GM23338 (cell line): Measurements from ENCODE around the gene ZSCAN30. TPM values are rescaled to one million over a fixed set of nuclear protein-coding genes. Genes with fewer than 3 reads are reported as not detected.

Experiments used
- ATAC-seq: fragments of 200-7000 bp; cut with Tn5 transposase; 3 replicates; pipeline ENCODE4 v1.9.1; 2020
- DNase-seq: peaks from one replicate; pipeline ENCODE4 v3.0.0-alpha.2; 2015; ENCODE audit warnings: low spot score
- H2AFZ ChIP-seq: fragments of 200-600 bp; sonication (generic); 2 replicates; pipeline ENCODE4 v1.8.0; 2016; ENCODE audit warnings: antibody characterized with exemption, mild to moderate bottlenecking, moderate library complexity
- H3F3A ChIP-seq: fragments of 200-600 bp; sonication (generic); replicated peaks from 2 replicates; pipeline ENCODE4 v1.8.0; 2017; ENCODE audit warnings: antibody characterized with exemption, mixed run types, low read depth
- H3K27ac ChIP-seq: fragments of 200-600 bp; sonication (generic); 2 replicates; pipeline ENCODE4 v1.6.1; 2016; ENCODE audit warnings: low read depth
- H3K27me3 ChIP-seq: fragments of 200-600 bp; sonication (generic); 2 replicates; pipeline ENCODE4 v1.8.0; 2016; ENCODE audit warnings: mild to moderate bottlenecking, mixed run types, moderate library complexity; ENCODE audit not compliant: insufficient read depth
- H3K36me3 ChIP-seq: fragments of 200-600 bp; sonication (generic); 2 replicates; pipeline ENCODE4 v1.8.0; 2016; ENCODE audit warnings: mild to moderate bottlenecking; ENCODE audit not compliant: insufficient read depth
- H3K4me1 ChIP-seq: fragments of 200-600 bp; sonication (generic); 2 replicates; pipeline ENCODE4 v1.8.0; 2016; ENCODE audit warnings: mild to moderate bottlenecking, moderate library complexity; ENCODE audit not compliant: insufficient read depth
- H3K4me2 ChIP-seq: fragments of 200-600 bp; sonication (generic); 2 replicates; pipeline ENCODE4 v1.7.1; 2017; ENCODE audit warnings: mixed run types
- H3K4me3 ChIP-seq: fragments of 200-600 bp; sonication (generic); 2 replicates; pipeline ENCODE4 v1.6.1; 2016; ENCODE audit warnings: mixed run types
- H3K79me2 ChIP-seq: fragments of 200-600 bp; sonication (generic); replicated peaks from 2 replicates; pipeline ENCODE4 v1.8.0; 2017; ENCODE audit warnings: mild to moderate bottlenecking; ENCODE audit not compliant: insufficient read depth
- H3K9me2 ChIP-seq: fragments of 200-600 bp; sonication (generic); 2 replicates; pipeline ENCODE4 v1.8.0; 2017; ENCODE audit not compliant: insufficient read depth
- H4K20me1 ChIP-seq: fragments of 200-600 bp; sonication (generic); replicated peaks from 2 replicates; pipeline ENCODE4 v1.8.0; 2017; ENCODE audit warnings: mild to moderate bottlenecking; ENCODE audit not compliant: insufficient read depth
- H3K27ac Mint-ChIP-seq: 2 replicates; pipeline ENCODE4 v1.8.0; 2020; ENCODE audit warnings: inconsistent platforms, mild to moderate bottlenecking, moderate library complexity, mixed read lengths
- H3K27me3 Mint-ChIP-seq: 3 replicates; pipeline ENCODE4 v1.8.0; 2022; ENCODE audit warnings: low read depth, mild to moderate bottlenecking, moderate library complexity, mixed read lengths, inconsistent platforms; ENCODE audit not compliant: insufficient read depth, poor library complexity
- H3K36me3 Mint-ChIP-seq: 3 replicates; pipeline ENCODE4 v1.8.0; 2021; ENCODE audit warnings: low read depth, mild to moderate bottlenecking, inconsistent platforms, moderate library complexity, mixed read lengths
- H3K4me1 Mint-ChIP-seq: 3 replicates; pipeline ENCODE4 v1.8.0; 2020; ENCODE audit warnings: mild to moderate bottlenecking, inconsistent platforms, mixed read lengths
- H3K4me3 Mint-ChIP-seq: 3 replicates; pipeline ENCODE4 v1.8.0; 2021; ENCODE audit warnings: moderate library complexity, mild to moderate bottlenecking, inconsistent platforms, mixed read lengths
- H3K9me3 Mint-ChIP-seq: 3 replicates; pipeline ENCODE4 v1.8.0; 2020; ENCODE audit warnings: moderate library complexity, mild to moderate bottlenecking, inconsistent platforms, mixed read lengths
- CREB1 ChIP-seq: fragments of 250-450 bp; sonication (Bioruptor Pico); IDR thresholded peaks from 2 replicates; pipeline ENCODE4 v1.5.0; 2020; ENCODE audit warnings: low read depth, mild to moderate bottlenecking, moderate library complexity
- EZH2 ChIP-seq: fragments of 200-600 bp; sonication (generic); IDR thresholded peaks from one replicate; pipeline ENCODE4 v1.8.0; 2017; ENCODE audit warnings: antibody characterized with exemption, mild to moderate bottlenecking, low read depth; ENCODE audit not compliant: unreplicated experiment
- EZH2phosphoT487 ChIP-seq: fragments of 200-600 bp; sonication (generic); IDR thresholded peaks from one replicate; pipeline ENCODE4 v1.8.1; 2018; ENCODE audit warnings: antibody characterized with exemption; ENCODE audit not compliant: unreplicated experiment
- JUNB ChIP-seq: IDR thresholded peaks from one replicate; pipeline ENCODE4 v1.6.1; 2016; ENCODE audit warnings: antibody characterized with exemption; ENCODE audit not compliant: unreplicated experiment
- NANOG ChIP-seq: IDR thresholded peaks from 2 replicates; pipeline ENCODE4 v1.6.1; 2016; ENCODE audit warnings: antibody characterized with exemption, borderline replicate concordance
- POLR2AphosphoS5 ChIP-seq: IDR thresholded peaks from 2 replicates; pipeline ENCODE4 v1.6.1; 2016; ENCODE audit warnings: antibody characterized with exemption, low read depth
- STAT1 ChIP-seq: IDR thresholded peaks from one replicate; pipeline ENCODE4 v1.6.1; 2016; ENCODE audit warnings: antibody characterized with exemption; ENCODE audit not compliant: unreplicated experiment
- polyA plus RNA-seq: library from polyadenylated mRNA; unstranded; fragments of >200 nt; fragmentation: Nextera tagmentation; extraction: Ambion mirVana; gene quantifications from 2 replicates; pipeline ENCODE4 v1.2.1, GENCODE V29; 2016
- total RNA-seq: library from RNA; depleted of rRNA; stranded (reverse); fragments of >200 nt; shearing (Covaris generic); gene quantifications from 2 replicates; pipeline ENCODE4 v1.2.3, GENCODE V29; 2014
- TF ChIP-seq, protein P1 (sequence below): fragments of 250-450 bp; sonication (Bioruptor Pico); IDR thresholded peaks from 2 replicates; pipeline ENCODE4 v1.5.0; 2020; ENCODE audit warnings: mild to moderate bottlenecking, moderate library complexity

Gene ZSCAN30
- total and polyA plus RNA-seq, 2 experiments from 2014 or later, result 12.3 to 21.8 TPM

DNA sequence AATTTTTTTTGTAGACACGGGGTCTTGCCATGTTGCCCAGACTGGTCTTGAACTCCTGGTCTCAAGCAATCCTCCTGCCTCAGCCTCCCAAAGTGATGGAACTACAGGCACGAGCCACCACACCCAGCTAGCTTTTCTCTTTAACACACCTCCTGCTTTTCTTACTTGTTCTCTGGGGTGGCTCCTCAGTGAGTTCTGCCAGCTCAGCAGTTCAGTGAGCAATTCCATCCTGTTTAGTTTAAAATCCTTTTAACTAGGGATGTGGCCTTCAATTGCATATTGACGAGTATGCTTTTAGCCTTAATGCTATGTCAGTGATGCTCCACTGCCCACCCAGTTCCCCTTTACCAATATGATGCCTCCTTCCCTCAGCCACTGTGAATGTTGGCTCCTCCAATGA lies 33.1 kb downstream of the ZSCAN30 start:
- Histone ChIP-seq H3K27ac (no peak overlapping the region), H3K36me3 (peaks cover 8% of the 10 kb centered on the region), H3K4me3 (no peak overlapping the region), H3K4me2 (no peak overlapping the region), H3K9me2 (no peaks in the 10 kb centered on the region), H3K27me3 (no peaks in the 10 kb centered on the region), H3K4me1 (no peaks in the 10 kb centered on the region), H2AFZ (no peak overlapping the region), H3K79me2 (no peaks in the 10 kb centered on the region), H4K20me1 (no peaks in the 10 kb centered on the region), H3F3A (no peaks in the 10 kb centered on the region)
- ATAC-seq (no peak), DNase-seq (no peak)
- H3K4me1 Mint-ChIP-seq, result no peaks in the 10 kb centered on the region
- peaks cover 3% of the 10 kb centered on the region for H3K27me3 Mint-ChIP-seq
- peaks cover 6% of the 10 kb centered on the region; the same call in 1 of the 3 replicates for H3K9me3 Mint-ChIP-seq
- no peak overlapping the region for H3K27ac Mint-ChIP-seq
- TF ChIP-seq CREB1, result no peak
- no peak overlapping the region for H3K4me3 Mint-ChIP-seq
- H3K36me3 Mint-ChIP-seq, result peaks cover 55% of the 10 kb centered on the region

DNA sequence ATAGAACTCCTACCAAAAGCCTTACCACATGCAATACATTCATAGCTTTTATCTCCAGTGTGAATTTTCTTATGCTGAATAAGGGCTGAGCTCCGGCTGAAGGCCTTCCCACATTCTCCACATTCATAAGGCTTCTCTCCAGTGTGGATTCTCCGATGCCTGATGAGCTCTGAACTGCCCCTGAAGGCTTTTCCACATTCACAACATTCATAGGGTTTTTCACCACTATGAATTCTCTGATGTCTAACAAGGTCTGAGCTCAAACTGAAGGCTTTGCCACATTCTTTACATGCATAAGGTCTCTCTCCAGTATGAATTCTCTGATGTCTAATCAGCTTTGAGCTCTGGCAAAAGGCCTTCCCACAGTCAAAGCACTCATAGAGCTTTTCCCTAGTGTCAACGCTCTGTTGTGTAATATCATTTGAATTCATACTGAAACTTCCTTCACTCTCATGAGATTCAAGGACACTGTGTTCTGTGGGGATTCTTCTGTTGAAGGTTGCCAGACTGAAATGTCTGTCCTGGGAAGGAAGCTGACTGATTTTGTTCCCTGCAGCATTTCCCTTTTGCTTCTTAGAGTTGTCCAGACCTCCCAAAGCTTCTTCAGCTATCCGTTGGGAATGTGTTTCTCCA lies 36.3 kb downstream of the ZSCAN30 start:
- H3K4me3 Mint-ChIP-seq, result no peak overlapping the region
- H4K20me1 ChIP-seq, result peaks cover 6% of the 10 kb centered on the region; the same call in 1 of the 2 replicates
- TF ChIP-seq STAT1 (no peak), JUNB (no peak), NANOG (no peak)
- DNase-seq, result no peak
- no peaks in the 10 kb centered on the region for H3K27me3 Mint-ChIP-seq
- no peak overlapping the region for H3K4me3 ChIP-seq
- H3K27ac ChIP-seq, result no peak overlapping the region
- no peak overlapping the region for H3K27ac Mint-ChIP-seq
- H3K36me3 ChIP-seq, result peaks cover 13% of the 10 kb centered on the region
- ATAC-seq, result no peak
- H3K36me3 Mint-ChIP-seq, result peaks cover 69% of the 10 kb centered on the region
- H3F3A ChIP-seq, result no peaks in the 10 kb centered on the region
- H3K9me3 Mint-ChIP-seq, result peaks cover 6% of the 10 kb centered on the region; the same call in 1 of the 3 replicates
- H2AFZ ChIP-seq, result no peak overlapping the region
- no peaks in the 10 kb centered on the region for H3K79me2 ChIP-seq
- no peaks in the 10 kb centered on the region for H3K4me1 Mint-ChIP-seq
- no peaks in the 10 kb centered on the region for H3K4me1 ChIP-seq
- H3K4me2 ChIP-seq, result no peak overlapping the region
- no peaks in the 10 kb centered on the region for H3K9me2 ChIP-seq
- H3K27me3 ChIP-seq, result no peaks in the 10 kb centered on the region

DNA sequence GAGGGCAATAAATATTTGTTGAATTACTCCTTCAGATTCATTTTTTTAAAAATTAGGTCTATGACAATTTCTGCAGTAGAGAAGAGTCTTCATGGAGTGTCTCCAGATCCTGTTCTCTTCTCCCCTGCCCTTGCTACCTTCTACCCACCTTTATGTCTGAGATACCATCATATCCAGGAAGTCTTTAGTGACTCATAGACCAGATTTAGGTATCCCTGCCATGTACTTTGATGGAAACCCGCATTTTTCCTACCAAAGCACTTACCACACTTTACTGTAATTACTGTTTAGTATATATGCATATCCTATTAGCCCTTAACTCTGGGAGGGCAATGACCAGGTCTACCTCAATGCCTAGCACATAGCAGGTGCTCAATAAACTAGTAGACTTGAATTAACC lies 37.6 kb downstream of the ZSCAN30 start:
- Histone ChIP-seq H3K27ac (no peak overlapping the region), H4K20me1 (peaks cover 6% of the 10 kb centered on the region; the same call in 1 of the 2 replicates), H3F3A (no peaks in the 10 kb centered on the region), H3K4me2 (no peak overlapping the region), H3K4me3 (no peak overlapping the region), H3K27me3 (no peaks in the 10 kb centered on the region), H3K9me2 (no peaks in the 10 kb centered on the region), H3K79me2 (no peaks in the 10 kb centered on the region), H3K4me1 (no peaks in the 10 kb centered on the region), H2AFZ (no peak overlapping the region), H3K36me3 (peaks cover 24% of the 10 kb centered on the region)
- ATAC-seq (no peak), DNase-seq (no peak)
- Mint-ChIP-seq H3K4me1 (no peaks in the 10 kb centered on the region), H3K4me3 (no peak overlapping the region), H3K36me3 (peaks cover 74% of the 10 kb centered on the region), H3K27ac (no peak overlapping the region), H3K27me3 (no peaks in the 10 kb centered on the region), H3K9me3 (peaks cover 6% of the 10 kb centered on the region; the same call in 1 of the 3 replicates)
- TF ChIP-seq, protein P1, sequence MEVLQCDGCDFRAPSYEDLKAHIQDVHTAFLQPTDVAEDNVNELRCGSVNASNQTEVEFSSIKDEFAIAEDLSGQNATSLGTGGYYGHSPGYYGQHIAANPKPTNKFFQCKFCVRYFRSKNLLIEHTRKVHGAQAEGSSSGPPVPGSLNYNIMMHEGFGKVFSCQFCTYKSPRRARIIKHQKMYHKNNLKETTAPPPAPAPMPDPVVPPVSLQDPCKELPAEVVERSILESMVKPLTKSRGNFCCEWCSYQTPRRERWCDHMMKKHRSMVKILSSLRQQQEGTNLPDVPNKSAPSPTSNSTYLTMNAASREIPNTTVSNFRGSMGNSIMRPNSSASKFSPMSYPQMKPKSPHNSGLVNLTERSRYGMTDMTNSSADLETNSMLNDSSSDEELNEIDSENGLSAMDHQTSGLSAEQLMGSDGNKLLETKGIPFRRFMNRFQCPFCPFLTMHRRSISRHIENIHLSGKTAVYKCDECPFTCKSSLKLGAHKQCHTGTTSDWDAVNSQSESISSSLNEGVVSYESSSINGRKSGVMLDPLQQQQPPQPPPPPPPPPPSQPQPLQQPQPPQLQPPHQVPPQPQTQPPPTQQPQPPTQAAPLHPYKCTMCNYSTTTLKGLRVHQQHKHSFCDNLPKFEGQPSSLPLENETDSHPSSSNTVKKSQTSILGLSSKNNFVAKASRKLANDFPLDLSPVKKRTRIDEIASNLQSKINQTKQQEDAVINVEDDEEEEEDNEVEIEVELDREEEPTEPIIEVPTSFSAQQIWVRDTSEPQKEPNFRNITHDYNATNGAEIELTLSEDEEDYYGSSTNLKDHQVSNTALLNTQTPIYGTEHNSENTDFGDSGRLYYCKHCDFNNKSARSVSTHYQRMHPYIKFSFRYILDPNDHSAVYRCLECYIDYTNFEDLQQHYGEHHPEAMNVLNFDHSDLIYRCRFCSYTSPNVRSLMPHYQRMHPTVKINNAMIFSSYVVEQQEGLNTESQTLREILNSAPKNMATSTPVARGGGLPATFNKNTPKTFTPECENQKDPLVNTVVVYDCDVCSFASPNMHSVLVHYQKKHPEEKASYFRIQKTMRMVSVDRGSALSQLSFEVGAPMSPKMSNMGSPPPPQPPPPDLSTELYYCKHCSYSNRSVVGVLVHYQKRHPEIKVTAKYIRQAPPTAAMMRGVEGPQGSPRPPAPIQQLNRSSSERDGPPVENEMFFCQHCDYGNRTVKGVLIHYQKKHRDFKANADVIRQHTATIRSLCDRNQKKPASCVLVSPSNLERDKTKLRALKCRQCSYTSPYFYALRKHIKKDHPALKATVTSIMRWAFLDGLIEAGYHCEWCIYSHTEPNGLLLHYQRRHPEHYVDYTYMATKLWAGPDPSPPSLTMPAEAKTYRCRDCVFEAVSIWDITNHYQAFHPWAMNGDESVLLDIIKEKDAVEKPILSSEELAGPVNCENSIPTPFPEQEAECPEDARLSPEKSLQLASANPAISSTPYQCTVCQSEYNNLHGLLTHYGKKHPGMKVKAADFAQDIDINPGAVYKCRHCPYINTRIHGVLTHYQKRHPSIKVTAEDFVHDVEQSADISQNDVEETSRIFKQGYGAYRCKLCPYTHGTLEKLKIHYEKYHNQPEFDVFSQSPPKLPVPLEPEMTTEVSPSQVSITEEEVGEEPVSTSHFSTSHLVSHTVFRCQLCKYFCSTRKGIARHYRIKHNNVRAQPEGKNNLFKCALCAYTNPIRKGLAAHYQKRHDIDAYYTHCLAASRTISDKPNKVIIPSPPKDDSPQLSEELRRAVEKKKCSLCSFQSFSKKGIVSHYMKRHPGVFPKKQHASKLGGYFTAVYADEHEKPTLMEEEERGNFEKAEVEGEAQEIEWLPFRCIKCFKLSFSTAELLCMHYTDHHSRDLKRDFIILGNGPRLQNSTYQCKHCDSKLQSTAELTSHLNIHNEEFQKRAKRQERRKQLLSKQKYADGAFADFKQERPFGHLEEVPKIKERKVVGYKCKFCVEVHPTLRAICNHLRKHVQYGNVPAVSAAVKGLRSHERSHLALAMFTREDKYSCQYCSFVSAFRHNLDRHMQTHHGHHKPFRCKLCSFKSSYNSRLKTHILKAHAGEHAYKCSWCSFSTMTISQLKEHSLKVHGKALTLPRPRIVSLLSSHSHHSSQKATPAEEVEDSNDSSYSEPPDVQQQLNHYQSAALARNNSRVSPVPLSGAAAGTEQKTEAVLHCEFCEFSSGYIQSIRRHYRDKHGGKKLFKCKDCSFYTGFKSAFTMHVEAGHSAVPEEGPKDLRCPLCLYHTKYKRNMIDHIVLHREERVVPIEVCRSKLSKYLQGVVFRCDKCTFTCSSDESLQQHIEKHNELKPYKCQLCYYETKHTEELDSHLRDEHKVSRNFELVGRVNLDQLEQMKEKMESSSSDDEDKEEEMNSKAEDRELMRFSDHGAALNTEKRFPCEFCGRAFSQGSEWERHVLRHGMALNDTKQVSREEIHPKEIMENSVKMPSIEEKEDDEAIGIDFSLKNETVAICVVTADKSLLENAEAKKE (CRISPR knock-in tag), result no peak
- TF ChIP-seq POLR2AphosphoS5 (no peak), NANOG (no peak), CREB1 (no peak), EZH2 (no peak), EZH2phosphoT487 (no peak)
